HepG2 (cell line): ENCODE data around the gene CTCF. TPM values are rescaled to one million over a fixed set of nuclear protein-coding genes. Genes with fewer than 3 reads are reported as not detected.

Experiments
- AGO1 ChIP-seq: fragments of 200-400 bp; formaldehyde crosslinking; IDR thresholded peaks from 2 replicates; pipeline ENCODE4 v1.6.1; 2017; ENCODE audit warnings: mild to moderate bottlenecking, low read depth, low read length, moderate library complexity; ENCODE audit not compliant: poor library complexity, severe bottlenecking
- BATF2 ChIP-seq: sonication (generic); formaldehyde crosslinking; IDR thresholded peaks from 2 replicates; pipeline ENCODE4 v1.8.0; 2022; ENCODE audit warnings: mild to moderate bottlenecking, missing genetic modification reagents, moderate library complexity
- CAMTA2 ChIP-seq: sonication (generic); formaldehyde crosslinking; IDR thresholded peaks from 2 replicates; pipeline ENCODE4 v1.4.0; 2020; ENCODE audit warnings: mild to moderate bottlenecking, missing genetic modification reagents, borderline replicate concordance
- MED1 ChIP-seq: sonication (generic); formaldehyde crosslinking; IDR thresholded peaks from 2 replicates; pipeline ENCODE4 v1.4.0; 2020; ENCODE audit warnings: missing genetic modification reagents
- PCBP1 ChIP-seq: fragments of 200-400 bp; formaldehyde crosslinking; IDR thresholded peaks from 2 replicates; pipeline ENCODE4 v1.6.1; 2017; ENCODE audit warnings: mild to moderate bottlenecking, low read depth, low read length, borderline replicate concordance
- PRPF4 ChIP-seq: fragments of 200-400 bp; formaldehyde crosslinking; IDR thresholded peaks from 2 replicates; pipeline ENCODE4 v1.6.1; 2016; ENCODE audit warnings: low read length, low read depth; ENCODE audit not compliant: poor library complexity, severe bottlenecking
- RBAK ChIP-seq: sonication (generic); formaldehyde crosslinking; IDR thresholded peaks from 2 replicates; pipeline ENCODE4 v1.5.1; 2020; ENCODE audit warnings: mild to moderate bottlenecking, missing genetic modification reagents
- RORA ChIP-seq: sonication (generic); formaldehyde crosslinking; IDR thresholded peaks from 2 replicates; pipeline ENCODE4 v1.5.0; 2020; ENCODE audit warnings: mild to moderate bottlenecking, missing genetic modification reagents, moderate library complexity
- SAP130 ChIP-seq: IDR thresholded peaks from 2 replicates; pipeline ENCODE4 v1.6.1; 2016; ENCODE audit warnings: low read depth
- SMAD1 ChIP-seq: sonication (generic); formaldehyde crosslinking; IDR thresholded peaks from 2 replicates; pipeline ENCODE4 v1.4.0; 2020; ENCODE audit warnings: missing genetic modification reagents, low read depth, mild to moderate bottlenecking, borderline replicate concordance
- TAF1 ChIP-seq: sonication (generic); formaldehyde crosslinking; IDR thresholded peaks from 2 replicates; pipeline ENCODE4 v1.4.0; 2020; ENCODE audit warnings: missing genetic modification reagents
- ZBTB38 ChIP-seq: sonication (generic); formaldehyde crosslinking; IDR thresholded peaks from 2 replicates; pipeline ENCODE4 v1.5.1; 2020; ENCODE audit warnings: mild to moderate bottlenecking, missing genetic modification reagents
- ZNF75D ChIP-seq: sonication (generic); formaldehyde crosslinking; IDR thresholded peaks from 2 replicates; pipeline ENCODE4 v1.8.1; 2023; ENCODE audit warnings: missing genetic modification reagents, mild to moderate bottlenecking, borderline replicate concordance
- ZSCAN25 ChIP-seq: sonication (generic); formaldehyde crosslinking; IDR thresholded peaks from 2 replicates; pipeline ENCODE4 v1.8.0; 2022; ENCODE audit warnings: mild to moderate bottlenecking, missing genetic modification reagents
- polyA plus RNA-seq, 8 experiments: library from polyadenylated mRNA; depleted of rRNA in 3 of 8; stranded (reverse) in 7 of 8; unstranded in 1 of 8; fragments of >200 nt; fragmentation: Illumina TruSeq in 4 of 8; extraction: Trizol in 4 of 8; gene quantifications; 2 replicates each; pipeline versions ENCODE4 v1.2.1 to v1.2.3, GENCODE V29; 2011 to 2016; ENCODE audit warnings: low read depth in 4 of 8, missing spikeins in 1 of 8, mixed read lengths in 1 of 8; ENCODE audit not compliant: insufficient read depth in 1 of 8
- total RNA-seq, 5 experiments: library from RNA; depleted of rRNA; stranded (reverse); fragments of >200 nt; fragmentation: Illumina TruSeq; extraction: Trizol; gene quantifications; 2 replicates each; pipeline ENCODE4 v1.2.3, GENCODE V29; 2016; ENCODE audit warnings: low read depth in 1 of 5
- TF ChIP-seq, protein P1 (sequence below): sonication (generic); formaldehyde crosslinking; IDR thresholded peaks from 2 replicates; pipeline ENCODE4 v1.4.0; 2020; ENCODE audit warnings: mild to moderate bottlenecking, low read depth, missing genetic modification reagents
- TF ChIP-seq, protein P2 (sequence below): sonication (generic); formaldehyde crosslinking; conservative IDR thresholded peaks from 2 replicates; pipeline ENCODE4 v1.8.0; 2022; ENCODE audit warnings: mild to moderate bottlenecking, moderate library complexity, missing genetic modification reagents
- TF ChIP-seq, protein P3 (sequence below): sonication (generic); formaldehyde crosslinking; IDR thresholded peaks from 2 replicates; pipeline ENCODE4 v1.4.0; 2020; ENCODE audit warnings: missing genetic modification reagents
- TF ChIP-seq, protein P4 (sequence below): sonication (generic); formaldehyde crosslinking; IDR thresholded peaks from 2 replicates; pipeline ENCODE4 v1.5.0; 2020; ENCODE audit warnings: missing genetic modification reagents
- TF ChIP-seq, protein P5 (sequence below): sonication (generic); formaldehyde crosslinking; IDR thresholded peaks from 2 replicates; pipeline ENCODE4 v1.4.0; 2020; ENCODE audit warnings: missing genetic modification reagents

The CTCF gene
- total and polyA plus RNA-seq, 2 of the 13 experiments (the other 11 are each of a cell fraction or from before 2014, with no cell fraction given) = 19.5 to 37.5 TPM

DNA sequence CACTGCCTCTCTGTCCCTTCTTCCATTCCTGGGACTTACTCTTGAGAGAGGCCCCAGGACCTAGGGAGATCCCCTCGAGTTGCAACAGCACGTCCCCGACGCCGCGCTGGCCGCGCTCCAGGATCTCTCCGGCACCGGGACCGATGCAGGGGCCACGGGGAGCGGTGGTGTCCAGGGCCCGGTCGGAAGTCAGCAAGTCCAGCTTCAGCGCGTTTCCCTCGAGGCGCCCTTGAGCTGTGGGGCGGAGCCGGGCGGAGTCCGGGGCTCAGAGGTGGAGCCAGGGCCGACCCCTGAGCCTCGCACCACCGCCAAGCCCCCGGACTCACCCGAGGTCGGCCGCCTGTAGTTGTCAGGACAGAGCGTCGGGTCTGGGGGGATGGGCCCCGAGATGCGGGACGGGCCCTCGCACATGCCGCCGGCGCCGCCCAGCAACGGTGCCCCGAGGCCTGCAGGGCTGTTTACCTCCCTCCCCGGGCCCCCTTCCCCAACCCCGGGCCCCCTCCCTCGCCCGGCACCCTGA is 103.8 kb downstream of the CTCF start (continued):
- TF ChIP-seq RBAK (CRISPR knock-in tag) (0 out of 2 replicates have a peak, but pooled peaks have one; percentile 24), ZSCAN25 (CRISPR knock-in tag) (no peak), MED1 (CRISPR knock-in tag) (peak; percentile 26; the same call in 1 of the 2 replicates), ZNF75D (CRISPR knock-in tag) (no peak), PRPF4 (no peak), RORA (CRISPR knock-in tag) (no peak), CAMTA2 (CRISPR knock-in tag) (peak; percentile 70; the same call in 1 of the 2 replicates), SAP130 (CRISPR knock-in tag) (peak; percentile 48), TAF1 (CRISPR knock-in tag) (peak; percentile 15; the same call in 1 of the 2 replicates), SMAD1 (CRISPR knock-in tag) (no peak), AGO1 (peak; percentile 6), PCBP1 (0 out of 2 replicates have a peak, but pooled peaks have one; percentile 22), BATF2 (CRISPR knock-in tag) (0 out of 2 replicates have a peak, but pooled peaks have one; percentile 36), ZBTB38 (peak; percentile 23; the same call in 1 of the 2 replicates)
- TF ChIP-seq, protein P1, sequence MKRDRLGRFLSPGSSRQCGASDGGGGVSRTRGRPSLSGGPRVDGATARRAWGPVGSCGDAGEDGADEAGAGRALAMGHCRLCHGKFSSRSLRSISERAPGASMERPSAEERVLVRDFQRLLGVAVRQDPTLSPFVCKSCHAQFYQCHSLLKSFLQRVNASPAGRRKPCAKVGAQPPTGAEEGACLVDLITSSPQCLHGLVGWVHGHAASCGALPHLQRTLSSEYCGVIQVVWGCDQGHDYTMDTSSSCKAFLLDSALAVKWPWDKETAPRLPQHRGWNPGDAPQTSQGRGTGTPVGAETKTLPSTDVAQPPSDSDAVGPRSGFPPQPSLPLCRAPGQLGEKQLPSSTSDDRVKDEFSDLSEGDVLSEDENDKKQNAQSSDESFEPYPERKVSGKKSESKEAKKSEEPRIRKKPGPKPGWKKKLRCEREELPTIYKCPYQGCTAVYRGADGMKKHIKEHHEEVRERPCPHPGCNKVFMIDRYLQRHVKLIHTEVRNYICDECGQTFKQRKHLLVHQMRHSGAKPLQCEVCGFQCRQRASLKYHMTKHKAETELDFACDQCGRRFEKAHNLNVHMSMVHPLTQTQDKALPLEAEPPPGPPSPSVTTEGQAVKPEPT (CRISPR knock-in tag) = 0 out of 2 replicates have a peak, but pooled peaks have one; percentile 18
- TF ChIP-seq, protein P2, sequence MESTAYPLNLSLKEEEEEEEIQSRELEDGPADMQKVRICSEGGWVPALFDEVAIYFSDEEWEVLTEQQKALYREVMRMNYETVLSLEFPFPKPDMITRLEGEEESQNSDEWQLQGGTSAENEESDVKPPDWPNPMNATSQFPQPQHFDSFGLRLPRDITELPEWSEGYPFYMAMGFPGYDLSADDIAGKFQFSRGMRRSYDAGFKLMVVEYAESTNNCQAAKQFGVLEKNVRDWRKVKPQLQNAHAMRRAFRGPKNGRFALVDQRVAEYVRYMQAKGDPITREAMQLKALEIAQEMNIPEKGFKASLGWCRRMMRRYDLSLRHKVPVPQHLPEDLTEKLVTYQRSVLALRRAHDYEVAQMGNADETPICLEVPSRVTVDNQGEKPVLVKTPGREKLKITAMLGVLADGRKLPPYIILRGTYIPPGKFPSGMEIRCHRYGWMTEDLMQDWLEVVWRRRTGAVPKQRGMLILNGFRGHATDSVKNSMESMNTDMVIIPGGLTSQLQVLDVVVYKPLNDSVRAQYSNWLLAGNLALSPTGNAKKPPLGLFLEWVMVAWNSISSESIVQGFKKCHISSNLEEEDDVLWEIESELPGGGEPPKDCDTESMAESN (CRISPR knock-in tag) = peak; percentile 73
- TF ChIP-seq, protein P3, sequence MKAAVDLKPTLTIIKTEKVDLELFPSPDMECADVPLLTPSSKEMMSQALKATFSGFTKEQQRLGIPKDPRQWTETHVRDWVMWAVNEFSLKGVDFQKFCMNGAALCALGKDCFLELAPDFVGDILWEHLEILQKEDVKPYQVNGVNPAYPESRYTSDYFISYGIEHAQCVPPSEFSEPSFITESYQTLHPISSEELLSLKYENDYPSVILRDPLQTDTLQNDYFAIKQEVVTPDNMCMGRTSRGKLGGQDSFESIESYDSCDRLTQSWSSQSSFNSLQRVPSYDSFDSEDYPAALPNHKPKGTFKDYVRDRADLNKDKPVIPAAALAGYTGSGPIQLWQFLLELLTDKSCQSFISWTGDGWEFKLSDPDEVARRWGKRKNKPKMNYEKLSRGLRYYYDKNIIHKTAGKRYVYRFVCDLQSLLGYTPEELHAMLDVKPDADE = no peak
- TF ChIP-seq, protein P4, sequence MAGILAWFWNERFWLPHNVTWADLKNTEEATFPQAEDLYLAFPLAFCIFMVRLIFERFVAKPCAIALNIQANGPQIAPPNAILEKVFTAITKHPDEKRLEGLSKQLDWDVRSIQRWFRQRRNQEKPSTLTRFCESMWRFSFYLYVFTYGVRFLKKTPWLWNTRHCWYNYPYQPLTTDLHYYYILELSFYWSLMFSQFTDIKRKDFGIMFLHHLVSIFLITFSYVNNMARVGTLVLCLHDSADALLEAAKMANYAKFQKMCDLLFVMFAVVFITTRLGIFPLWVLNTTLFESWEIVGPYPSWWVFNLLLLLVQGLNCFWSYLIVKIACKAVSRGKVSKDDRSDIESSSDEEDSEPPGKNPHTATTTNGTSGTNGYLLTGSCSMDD (CRISPR knock-in tag) = 0 out of 2 replicates have a peak, but pooled peaks have one; percentile 23
- TF ChIP-seq, protein P5, sequence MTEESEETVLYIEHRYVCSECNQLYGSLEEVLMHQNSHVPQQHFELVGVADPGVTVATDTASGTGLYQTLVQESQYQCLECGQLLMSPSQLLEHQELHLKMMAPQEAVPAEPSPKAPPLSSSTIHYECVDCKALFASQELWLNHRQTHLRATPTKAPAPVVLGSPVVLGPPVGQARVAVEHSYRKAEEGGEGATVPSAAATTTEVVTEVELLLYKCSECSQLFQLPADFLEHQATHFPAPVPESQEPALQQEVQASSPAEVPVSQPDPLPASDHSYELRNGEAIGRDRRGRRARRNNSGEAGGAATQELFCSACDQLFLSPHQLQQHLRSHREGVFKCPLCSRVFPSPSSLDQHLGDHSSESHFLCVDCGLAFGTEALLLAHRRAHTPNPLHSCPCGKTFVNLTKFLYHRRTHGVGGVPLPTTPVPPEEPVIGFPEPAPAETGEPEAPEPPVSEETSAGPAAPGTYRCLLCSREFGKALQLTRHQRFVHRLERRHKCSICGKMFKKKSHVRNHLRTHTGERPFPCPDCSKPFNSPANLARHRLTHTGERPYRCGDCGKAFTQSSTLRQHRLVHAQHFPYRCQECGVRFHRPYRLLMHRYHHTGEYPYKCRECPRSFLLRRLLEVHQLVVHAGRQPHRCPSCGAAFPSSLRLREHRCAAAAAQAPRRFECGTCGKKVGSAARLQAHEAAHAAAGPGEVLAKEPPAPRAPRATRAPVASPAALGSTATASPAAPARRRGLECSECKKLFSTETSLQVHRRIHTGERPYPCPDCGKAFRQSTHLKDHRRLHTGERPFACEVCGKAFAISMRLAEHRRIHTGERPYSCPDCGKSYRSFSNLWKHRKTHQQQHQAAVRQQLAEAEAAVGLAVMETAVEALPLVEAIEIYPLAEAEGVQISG (CRISPR knock-in tag) = peak; percentile 34; the same call in 1 of the 2 replicates
